IPS-18a (cell line): ENCODE measurements around the gene KRTAP1-1.
"Not testable (repeated sequence)": the region's sequence is repeated elsewhere in the genome, so short reads cannot be mapped to it uniquely, and the experiment has no call there.

Experiments used
- H3K27ac ChIP-seq: one replicate; pipeline ENCODE4 v1.5.1; 2013; ENCODE audit warnings: low read length
- H3K27me3 ChIP-seq: one replicate; pipeline ENCODE4 v1.6.1; 2013; ENCODE audit warnings: mild to moderate bottlenecking, low read length; ENCODE audit not compliant: control insufficient read depth, insufficient read depth
- H3K36me3 ChIP-seq: one replicate; pipeline ENCODE4 v1.6.1; 2013; ENCODE audit warnings: low read depth, low read length; ENCODE audit not compliant: control insufficient read depth
- H3K4me1 ChIP-seq: one replicate; pipeline ENCODE4 v1.6.1; 2013; ENCODE audit warnings: low read depth, low read length; ENCODE audit not compliant: control insufficient read depth
- H3K4me3 ChIP-seq: one replicate; pipeline ENCODE4 v1.5.1; 2013; ENCODE audit warnings: low read length
- H3K9ac ChIP-seq: one replicate; pipeline ENCODE4 v1.6.1; 2013; ENCODE audit warnings: mild to moderate bottlenecking, low read length, moderate library complexity
- H3K9me3 ChIP-seq: one replicate; pipeline ENCODE4 v1.6.1; 2013; ENCODE audit warnings: low read depth, low read length; ENCODE audit not compliant: control insufficient read depth

KRTAP1-1 gene

GRCh38 chr17:41004397-41004796 is 36.9 kb downstream of the KRTAP1-1 start:
- no peaks in the 10 kb centered on the region for H3K36me3 ChIP-seq
- H3K9ac ChIP-seq = no peak overlapping the region
- H3K4me3 ChIP-seq = no peak overlapping the region
- H3K27me3 ChIP-seq = no peaks in the 10 kb centered on the region
- H3K9me3 ChIP-seq = no peaks in the 10 kb centered on the region
- peaks cover 8% of the 10 kb centered on the region for H3K4me1 ChIP-seq
- no peak overlapping the region for H3K27ac ChIP-seq

- no peaks in the 10 kb centered on the region for H3K27me3 ChIP-seq
- H3K36me3 ChIP-seq = no peaks in the 10 kb centered on the region
- no peak overlapping the region for H3K4me3 ChIP-seq
- H3K4me1 ChIP-seq = peaks cover 3% of the 10 kb centered on the region
- H3K9ac ChIP-seq = no peak overlapping the region
- no peaks in the 10 kb centered on the region for H3K9me3 ChIP-seq
- H3K27ac ChIP-seq = no peak overlapping the region
Observed at GRCh38 chr17:41003926-41004325, 37.3 kb downstream of the KRTAP1-1 start.

DNA sequence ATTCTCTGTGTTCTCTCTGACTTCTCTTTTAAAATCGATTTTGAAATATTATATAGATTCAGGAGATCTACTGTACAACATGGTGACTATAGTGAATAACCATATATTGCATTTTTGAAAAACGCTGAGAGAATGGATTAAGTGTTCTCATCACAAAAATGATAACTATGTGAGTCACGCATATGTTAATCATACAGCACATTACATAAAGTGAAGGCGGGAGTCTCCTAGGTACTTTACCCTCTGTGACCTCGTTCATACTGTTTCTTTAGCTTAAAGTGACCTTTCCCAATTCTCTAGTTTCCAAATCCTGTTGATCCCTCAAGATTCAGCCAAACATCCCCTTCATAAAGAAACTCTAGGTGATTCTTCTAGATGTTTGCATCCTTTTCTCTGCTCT is 38.4 kb downstream of the KRTAP1-1 start:
- Histone ChIP-seq H3K27ac (no peak overlapping the region), H3K9ac (no peak overlapping the region), H3K4me1 (no peaks in the 10 kb centered on the region), H3K4me3 (no peak overlapping the region), H3K36me3 (no peaks in the 10 kb centered on the region), H3K27me3 (no peaks in the 10 kb centered on the region), H3K9me3 (no peaks in the 10 kb centered on the region)

GRCh38 chr17:41001795-41002194 is 39.5 kb downstream of the KRTAP1-1 start:
- Histone ChIP-seq H3K9ac (no peak overlapping the region), H3K36me3 (no peaks in the 10 kb centered on the region), H3K27ac (no peak overlapping the region), H3K9me3 (no peaks in the 10 kb centered on the region), H3K4me1 (no peaks in the 10 kb centered on the region), H3K27me3 (no peaks in the 10 kb centered on the region), H3K4me3 (no peak overlapping the region)

- not testable (repeated sequence) for H3K27me3 ChIP-seq, H3K4me3 ChIP-seq, H3K9ac ChIP-seq, H3K36me3 ChIP-seq, H3K4me1 ChIP-seq, H3K27ac ChIP-seq, H3K9me3 ChIP-seq
Observed at GRCh38 chr17:40999563-40999962, 41.7 kb downstream of the KRTAP1-1 start, which contains the start of gene KRTAP3-2. Gene KRTAP3-2 (minus strand): TSS chr17:40999906. CDS start chr17:40999853, 53 bp downstream.

DNA sequence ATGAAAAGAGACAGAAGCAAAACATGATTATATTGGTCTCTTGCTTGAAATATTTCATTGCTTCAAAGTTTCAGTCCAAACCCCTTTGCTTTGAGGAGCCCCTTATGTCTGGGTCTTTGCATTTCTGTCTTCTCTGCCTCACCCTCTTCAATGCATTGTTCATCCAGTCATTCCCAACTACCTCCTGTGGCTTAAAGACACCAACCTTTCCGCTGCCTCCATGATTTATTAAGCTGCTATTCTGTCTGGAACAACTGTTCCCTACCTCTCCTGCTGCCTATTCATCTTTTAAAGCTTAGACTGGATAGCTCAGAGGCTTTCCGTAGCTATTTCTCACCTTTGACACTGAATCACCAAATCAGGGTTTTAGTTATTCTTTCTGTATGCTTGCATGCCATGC is 43.9 kb downstream of the KRTAP1-1 start:
- H3K36me3 ChIP-seq = no peaks in the 10 kb centered on the region
- no peaks in the 10 kb centered on the region for H3K4me1 ChIP-seq
- H3K9ac ChIP-seq = no peak overlapping the region
- no peak overlapping the region for H3K27ac ChIP-seq
- no peak overlapping the region for H3K4me3 ChIP-seq
- no peaks in the 10 kb centered on the region for H3K9me3 ChIP-seq
- no peaks in the 10 kb centered on the region for H3K27me3 ChIP-seq

GRCh38 chr17:40996829-40997228 is 44.4 kb downstream of the KRTAP1-1 start:
- Histone ChIP-seq H3K27ac (no peak overlapping the region), H3K36me3 (no peaks in the 10 kb centered on the region), H3K27me3 (no peaks in the 10 kb centered on the region), H3K9ac (no peak overlapping the region), H3K4me3 (no peak overlapping the region), H3K4me1 (no peaks in the 10 kb centered on the region), H3K9me3 (no peaks in the 10 kb centered on the region)

DNA sequence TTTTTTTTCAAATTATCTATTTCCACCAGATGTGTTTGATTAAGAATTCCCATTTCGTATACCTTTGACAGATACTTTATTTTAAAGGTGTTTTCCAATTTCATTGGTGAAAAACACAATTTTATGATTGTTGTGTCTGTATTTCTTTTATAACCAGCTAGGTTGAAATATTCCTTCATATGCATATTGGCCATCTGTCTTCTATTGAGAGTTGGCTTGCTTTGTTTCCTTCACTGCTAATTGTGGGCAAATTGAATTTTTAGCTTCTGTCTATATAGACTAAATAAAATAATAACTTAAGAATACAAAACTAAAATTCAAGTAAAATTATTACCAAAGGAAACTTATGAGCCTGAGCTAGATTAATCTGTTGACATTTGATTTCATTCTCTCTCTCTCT is 46.1 kb downstream of the KRTAP1-1 start:
- Histone ChIP-seq H3K4me1 (no peaks in the 10 kb centered on the region), H3K27ac (no peak overlapping the region), H3K9ac (no peak overlapping the region), H3K27me3 (no peaks in the 10 kb centered on the region), H3K36me3 (no peaks in the 10 kb centered on the region), H3K4me3 (no peak overlapping the region), H3K9me3 (no peaks in the 10 kb centered on the region)

GRCh38 chr17:40993839-40994238 is 47.4 kb downstream of the KRTAP1-1 start, which contains the start of gene KRTAP3-3:
Gene KRTAP3-3 (minus strand): TSS chr17:40994164. CDS start chr17:40994097, 67 bp downstream.
- H3K4me3 ChIP-seq = no peak within 1 kb of the TSS
- H3K27ac ChIP-seq = no peak within 1 kb of the TSS
- H3K9ac ChIP-seq = no peak within 1 kb of the TSS
- no peaks in the 10 kb centered on the region for H3K27me3 ChIP-seq
- H3K9me3 ChIP-seq = no peaks in the 10 kb centered on the region
- H3K4me1 ChIP-seq = no peaks in the 10 kb centered on the region
- H3K36me3 ChIP-seq = no peaks in the 10 kb centered on the region

- Histone ChIP-seq H3K27me3 (no peaks in the 10 kb centered on the region), H3K4me1 (no peaks in the 10 kb centered on the region), H3K36me3 (no peaks in the 10 kb centered on the region), H3K9me3 (no peaks in the 10 kb centered on the region), H3K27ac (no peak overlapping the region), H3K9ac (no peak overlapping the region), H3K4me3 (no peak overlapping the region)
Observed at GRCh38 chr17:40993084-40993483, 48.2 kb downstream of the KRTAP1-1 start.

DNA sequence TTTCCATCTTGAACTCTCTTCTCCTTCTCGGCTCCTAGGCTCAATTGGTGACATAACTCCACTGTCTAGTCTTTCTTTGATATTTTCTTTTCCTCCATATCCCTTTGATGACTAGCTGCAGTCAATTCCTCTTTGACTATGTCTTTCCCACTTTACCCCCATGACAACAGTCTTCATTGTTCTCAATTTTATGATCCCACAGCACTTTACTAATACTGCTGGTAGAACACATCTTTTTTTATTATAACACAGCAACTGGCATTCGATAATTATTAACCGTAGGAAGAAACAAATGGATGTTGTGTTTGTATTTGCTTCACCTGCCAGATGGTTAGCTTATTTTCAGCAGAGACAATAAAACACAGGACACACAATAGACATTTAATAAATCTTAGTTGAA is 48.6 kb downstream of the KRTAP1-1 start:
- Histone ChIP-seq H3K4me1 (no peaks in the 10 kb centered on the region), H3K36me3 (no peaks in the 10 kb centered on the region), H3K27ac (no peak overlapping the region), H3K27me3 (no peaks in the 10 kb centered on the region), H3K9ac (no peak overlapping the region), H3K9me3 (no peaks in the 10 kb centered on the region), H3K4me3 (no peak overlapping the region)
